H1 (cell line): ENCODE measurements around the gene RANBP17. TPM values are rescaled to one million over a fixed set of nuclear protein-coding genes. Genes with fewer than 3 reads are reported as not detected.

Source experiments
- CTCF ChIA-PET: fragments of 300-600 bp; sonication (Branson Sonifier 250); formaldehyde crosslinking; loops from one replicate; lab custom pipeline; 2021; ENCODE audit not compliant: partially characterized antibody; lab: Charles Lee
- POLR2A ChIA-PET: fragments of 300-600 bp; sonication (Branson Sonifier 250); formaldehyde crosslinking; loops from one replicate; lab custom pipeline; 2021; ENCODE audit warnings: inconsistent platforms; ENCODE audit not compliant: partially characterized antibody; lab: Charles Lee
- DNase-seq, 2 experiments: peaks; one replicate each; pipeline versions ENCODE4 v3.0.0 to v3.0.0-alpha.2; 2010 to 2022; ENCODE audit warnings: low spot score in 2 of 2, low read depth in 1 of 2, mixed read lengths in 1 of 2
- FAIRE-seq: peaks from 2 replicates; lab custom pipeline; 2011; peaks lifted over from hg19 to GRCh38; lab: Jason Lieb, UNC
- H2AFZ ChIP-seq: 2 replicates; pipeline ENCODE4 v1.8.1; 2012; ENCODE audit warnings: low read length, inconsistent platforms
- H2AK5ac ChIP-seq: 2 replicates; pipeline ENCODE4 v1.6.1; 2013; ENCODE audit warnings: low read depth, low read length
- H2BK120ac ChIP-seq: replicated peaks from 2 replicates; pipeline ENCODE3; 2013; ENCODE audit warnings: low read depth, low read length, inconsistent platforms
- H2BK12ac ChIP-seq: 2 replicates; pipeline ENCODE4 v1.6.1; 2013; ENCODE audit warnings: low read depth, low read length
- H2BK15ac ChIP-seq: 2 replicates; pipeline ENCODE4 v1.6.1; 2013; ENCODE audit warnings: low read length
- H2BK20ac ChIP-seq: 2 replicates; pipeline ENCODE4 v1.6.1; 2013; ENCODE audit warnings: low read length
- H2BK5ac ChIP-seq: 2 replicates; pipeline ENCODE4 v1.6.1; 2013; ENCODE audit warnings: low read depth, low read length
- H3K14ac ChIP-seq: 2 replicates; pipeline ENCODE4 v1.6.1; 2013; ENCODE audit warnings: inconsistent platforms; ENCODE audit not compliant: insufficient read length
- H3K18ac ChIP-seq: 2 replicates; pipeline ENCODE4 v1.6.1; 2013; ENCODE audit warnings: low read length; ENCODE audit errors: extremely low read depth
- H3K23ac ChIP-seq: 2 replicates; pipeline ENCODE4 v1.6.1; 2013; ENCODE audit warnings: inconsistent platforms; ENCODE audit not compliant: insufficient read length
- H3K23me2 ChIP-seq: 2 replicates; pipeline ENCODE4 v1.6.1; 2013; ENCODE audit warnings: low read depth, low read length
- H3K27ac ChIP-seq: 2 replicates; pipeline ENCODE4 v1.6.1; 2011; ENCODE audit warnings: low read depth, low read length, inconsistent platforms
- H3K27me3 ChIP-seq, 4 experiments: replicated peaks in 1 of 4; 1 replicate in 1 of 4; 2 replicates in 3 of 4; pipeline versions ENCODE4 v1.6.1 to v1.8.1; 2011 to 2013; ENCODE audit warnings: low read length in 3 of 4, mild to moderate bottlenecking in 3 of 4, inconsistent platforms in 2 of 4, mixed read lengths in 2 of 4, moderate library complexity in 1 of 4; ENCODE audit not compliant: control insufficient read depth in 3 of 4, insufficient read depth in 3 of 4; ENCODE audit errors: extremely low read depth in 1 of 4
- H3K36me3 ChIP-seq, 4 experiments: 2 replicates each; pipeline versions ENCODE4 v1.6.1 to v1.8.1; 2011 to 2013; ENCODE audit warnings: mild to moderate bottlenecking in 4 of 4, low read length in 3 of 4, moderate library complexity in 2 of 4, control low read depth in 1 of 4, inconsistent platforms in 1 of 4; ENCODE audit not compliant: insufficient read depth in 4 of 4, control insufficient read depth in 2 of 4
- H3K4ac ChIP-seq: replicated peaks from 2 replicates; pipeline ENCODE3; 2013; ENCODE audit warnings: low read length, low read depth, mixed read lengths, inconsistent platforms; ENCODE audit not compliant: insufficient read length
- H3K4me1 ChIP-seq, 4 experiments: replicated peaks in 1 of 4; 1 replicate in 1 of 4; 2 replicates in 3 of 4; pipeline versions ENCODE4 v1.6.1 to v1.8.1; 2011 to 2013; ENCODE audit warnings: low read length in 3 of 4, inconsistent platforms in 2 of 4, mixed read lengths in 1 of 4; ENCODE audit not compliant: insufficient read depth in 4 of 4, control insufficient read depth in 3 of 4
- H3K4me2 ChIP-seq, 2 experiments: 2 replicates each; pipeline versions ENCODE4 v1.6.1 to v1.8.1; 2011 to 2013; ENCODE audit warnings: low read depth in 2 of 2, low read length in 2 of 2, control low read depth in 1 of 2, inconsistent platforms in 1 of 2, mild to moderate bottlenecking in 1 of 2; ENCODE audit not compliant: insufficient read depth in 1 of 2
- H3K4me3 ChIP-seq, 4 experiments: fragments of 200-600, 300-600 bp in 1 of 4; sonication (generic), shearing (Covaris generic), sonication (Bioruptor Twin) in 1 of 4; 2 replicates each; pipeline versions ENCODE4 v1.5.1 to v1.8.1; 2011 to 2016; ENCODE audit warnings: low read length in 4 of 4, low read depth in 3 of 4, control low read depth in 2 of 4, inconsistent platforms in 2 of 4, mild to moderate bottlenecking in 2 of 4, mixed read lengths in 1 of 4, moderate library complexity in 1 of 4; ENCODE audit not compliant: insufficient read depth in 2 of 4; ENCODE audit errors: extremely low read depth in 1 of 4
- H3K56ac ChIP-seq: replicated peaks from 2 replicates; pipeline ENCODE3; 2013; ENCODE audit warnings: low read depth, mild to moderate bottlenecking, mixed read lengths, low read length, inconsistent platforms; ENCODE audit not compliant: insufficient read length
- H3K79me1 ChIP-seq: 2 replicates; pipeline ENCODE4 v1.6.1; 2013; ENCODE audit warnings: low read depth, low read length, control low read depth
- H3K79me2 ChIP-seq, 2 experiments: 2 replicates each; pipeline versions ENCODE4 v1.6.1 to v1.8.1; 2012 to 2013; ENCODE audit warnings: low read length in 2 of 2, mild to moderate bottlenecking in 2 of 2, inconsistent platforms in 1 of 2; ENCODE audit not compliant: insufficient read depth in 2 of 2, control insufficient read depth in 1 of 2
- H3K9ac ChIP-seq, 4 experiments: replicated peaks in 1 of 4; 1 replicate in 1 of 4; 2 replicates in 3 of 4; pipeline versions ENCODE4 v1.6.1 to v1.8.1; 2011 to 2013; ENCODE audit warnings: low read depth in 3 of 4, low read length in 3 of 4, control low read depth in 2 of 4, mild to moderate bottlenecking in 2 of 4, moderate library complexity in 2 of 4, inconsistent platforms in 1 of 4; ENCODE audit errors: extremely low read depth in 1 of 4
- H3K9me3 ChIP-seq, 2 experiments: 2 replicates each; pipeline versions ENCODE4 v1.6.1 to v1.8.1; 2012 to 2013; ENCODE audit warnings: mild to moderate bottlenecking in 2 of 2, moderate library complexity in 2 of 2, control low read depth in 1 of 2, inconsistent platforms in 1 of 2, low read depth in 1 of 2, low read length in 1 of 2, mixed read lengths in 1 of 2; ENCODE audit not compliant: insufficient read depth in 2 of 2
- H4K20me1 ChIP-seq, 2 experiments: replicated peaks in 1 of 2; 2 replicates each; pipeline versions ENCODE3 to v1.8.1; 2011 to 2013; ENCODE audit warnings: inconsistent platforms in 2 of 2, low read length in 2 of 2, mild to moderate bottlenecking in 1 of 2; ENCODE audit not compliant: insufficient read depth in 2 of 2, control insufficient read depth in 1 of 2
- H4K5ac ChIP-seq: 2 replicates; pipeline ENCODE4 v1.6.1; 2013; ENCODE audit warnings: low read length, low read depth, mixed read lengths, inconsistent platforms; ENCODE audit not compliant: insufficient read length
- H4K8ac ChIP-seq: 2 replicates; pipeline ENCODE4 v1.8.0; 2013; ENCODE audit warnings: mild to moderate bottlenecking, moderate library complexity, low read length, inconsistent platforms; ENCODE audit not compliant: insufficient read depth; ENCODE audit errors: extremely low read depth
- H4K91ac ChIP-seq: replicated peaks from 2 replicates; pipeline ENCODE3; 2013; ENCODE audit warnings: low read length, mixed read lengths, inconsistent platforms; ENCODE audit not compliant: insufficient read length
- CEBPB ChIP-seq: IDR thresholded peaks from 2 replicates; pipeline ENCODE4 v1.6.1; 2012; ENCODE audit warnings: low read depth, low read length
- CHD2 ChIP-seq: IDR thresholded peaks from 2 replicates; pipeline ENCODE4 v1.6.1; 2012; ENCODE audit warnings: low read length, improper control_type of control experiment
- KDM4A ChIP-seq: IDR thresholded peaks from one replicate; pipeline ENCODE4 v1.7.1; 2012; ENCODE audit warnings: low read depth, mild to moderate bottlenecking, moderate library complexity, low read length, inconsistent platforms; ENCODE audit not compliant: severe bottlenecking
- SIRT6 ChIP-seq: IDR thresholded peaks from one replicate; pipeline ENCODE4 v1.7.1; 2012; ENCODE audit warnings: low read length, inconsistent platforms
- WGBS, 2 experiments: shearing (Covaris generic) in 1 of 2; methylation state at CpG; one replicate each; pipeline versions ENCODE4 v1.1.6 to v1.1.7; 2013 to 2015; ENCODE audit warnings: low lambda C conversion rate in 2 of 2, mixed read lengths in 2 of 2, inconsistent platforms in 1 of 2, low coverage in 1 of 2, missing lambda C conversion rate in 1 of 2; ENCODE audit not compliant: insufficient replicate concordance in 2 of 2, insufficient coverage in 1 of 2, insufficient read length in 1 of 2; ENCODE audit errors: extremely low coverage in 1 of 2, missing lambda C conversion rate in 1 of 2; 5-methylcytosine and 5-hydroxymethylcytosine counted together
- polyA plus RNA-seq, 7 experiments: library from polyadenylated mRNA; depleted of rRNA in 3 of 7; stranded (reverse) in 5 of 7; unstranded in 2 of 7; fragments of >200 nt in 5 of 7; fragments of 200-250 nt in 2 of 7; gene quantifications; 1 replicate in 5 of 7; 2 replicates in 1 of 7; 4 replicates in 1 of 7; pipeline versions ENCODE4 v1.2.1 to v1.2.3, GENCODE V29; 2011 to 2013; ENCODE audit warnings: missing spikeins in 2 of 7, mixed read lengths in 2 of 7
- total RNA-seq: library from RNA; stranded (reverse); fragmentation: NEBNext Ultra II Directional; extraction: Animal tissue kit (Norgen Biotek cat#: 25700); gene quantifications from 2 replicates; pipeline ENCODE4 v1.2.1, GENCODE V29; 2021

The RANBP17 gene
- total and polyA plus RNA-seq, 2 of the 8 experiments (the other 6 are each of a cell fraction or from before 2014, with no cell fraction given), result 8.6 to 21.3 TPM

GRCh38 chr5:170867825-170868224 lies 6.0 kb downstream of the RANBP17 start:
- H3K36me3 ChIP-seq, result no peaks in the 10 kb centered on the region
- H4K8ac ChIP-seq, result no peak overlapping the region
- no peak overlapping the region for H2BK15ac ChIP-seq
- H4K20me1 ChIP-seq, result peaks cover 2 to 6% of the 10 kb centered on the region in 2 experiments
- no peak overlapping the region for H3K4ac ChIP-seq
- no peak overlapping the region for H4K5ac ChIP-seq
- peaks cover 0 to 5% (median 0%) of the 10 kb centered on the region in 4 experiments; a peak in 2 of 7 replicates for H3K4me1 ChIP-seq
- 75% methylated on average over 1 of the region's 1 CpG; no CpG with 5 or more reads in 1 of the 2 experiments for WGBS, 2 experiments
- H3K14ac ChIP-seq, result no peak overlapping the region
- CTCF ChIA-PET, result interaction anchor here (2.2 kb wide), 1 partner anchor 58 kb away, joined by 5 read pairs; no protein-coding TSS in a partner anchor
- H3K9me3 ChIP-seq, result peaks cover 3% of the 10 kb centered on the region in 2 experiments; a peak in 1 of 4 replicates
- FAIRE-seq (peak; percentile 39), DNase-seq (no peak)
- H2BK120ac ChIP-seq, result no peak overlapping the region
- peaks cover 4% of the 10 kb centered on the region for H3K23me2 ChIP-seq
- POLR2A ChIA-PET, result no interaction called here
- H3K4me3 ChIP-seq, result no peak overlapping the region
- H3K27me3 ChIP-seq, result peaks cover 0 to 3% (median 1%) of the 10 kb centered on the region in 4 experiments; a peak in 3 of 7 replicates
- H3K9ac ChIP-seq, result no peak overlapping the region
- H3K79me1 ChIP-seq, result peaks cover 4% of the 10 kb centered on the region; the same call in 1 of the 2 replicates
- H2BK5ac ChIP-seq, result no peak overlapping the region
- no peak overlapping the region for H3K23ac ChIP-seq
- H3K18ac ChIP-seq, result no peak overlapping the region
- no peak overlapping the region for H2AFZ ChIP-seq
- no peak overlapping the region for H4K91ac ChIP-seq
- H3K27ac ChIP-seq, result no peak overlapping the region
- H3K79me2 ChIP-seq, result peaks cover 3 to 91% of the 10 kb centered on the region in 2 experiments; a peak in 3 of 4 replicates
- no peak overlapping the region for H2BK20ac ChIP-seq
- no peak overlapping the region for H3K4me2 ChIP-seq
- no peak overlapping the region for H2AK5ac ChIP-seq
- H3K56ac ChIP-seq, result no peak overlapping the region
- 0 out of 2 replicates have a peak overlapping the region, but pooled peaks have one; percentile 20 for H2BK12ac ChIP-seq
- TF ChIP-seq CHD2 (no peak), KDM4A (no peak), SIRT6 (no peak), CEBPB (no peak)
